ENCODE data around the gene RNF220. TPM values are rescaled to one million over a fixed set of nuclear protein-coding genes. Genes with fewer than 3 reads are reported as not detected.

Gene RNF220
- polyA plus RNA-seq, 1 of the 3 experiments (the other 2 are of a cell fraction) = 83.7 TPM

- ChIA-PET CTCF (interaction anchor here (0.7 to 4.8 kb wide), 7 partner anchors 11 to 373 kb away, joined by 3 to 47 read pairs (median 5); no protein-coding TSS in a partner anchor), POLR2A (no interaction called here)
- H3K27ac ChIP-seq (ENCODE audit: low read depth in 2 of 2, low read length in 1 of 2) = no peak overlapping the region
- DNase-seq = no peak
- H3K79me2 ChIP-seq (ENCODE audit: insufficient read depth) = no peaks in the 10 kb centered on the region
- H4K20me1 ChIP-seq (ENCODE audit: insufficient read depth) = no peaks in the 10 kb centered on the region
- H3K36me3 ChIP-seq (replicated peaks in 1 of 2; ENCODE audit: control insufficient read depth in 1 of 2, insufficient read depth in 2 of 2, low read length in 1 of 2) = no peaks in the 10 kb centered on the region
- no peaks in the 10 kb centered on the region for H3K9me2 ChIP-seq
- no peak overlapping the region for H3K4me3 ChIP-seq (ENCODE audit: low read depth in 2 of 2, low read length in 1 of 2)
- no peaks in the 10 kb centered on the region for H3F3A ChIP-seq (replicated peaks; ENCODE audit: insufficient read depth)
- TF ChIP-seq PBX3 (IDR thresholded peaks at IDR 0.05) = no peak
- H3K27me3 ChIP-seq (ENCODE audit: insufficient read depth) = peaks cover under 1% of the 10 kb centered on the region; the same call in 1 of the 2 replicates
- no peaks in the 10 kb centered on the region for H3K4me1 ChIP-seq (ENCODE audit: control insufficient read depth in 1 of 2, insufficient read depth in 2 of 2, low read depth in 1 of 2, low read length in 1 of 2)
- no peak overlapping the region for H3K4me2 ChIP-seq
- H3K9ac ChIP-seq = no peak overlapping the region
- WGBS (ENCODE audit: low lambda C conversion rate) = 88% methylated on average over 12 of the region's 12 CpGs
- no peak overlapping the region for H2AFZ ChIP-seq (ENCODE audit: low read depth)
- no peaks in the 10 kb centered on the region for H3K9me3 ChIP-seq
Measured at GRCh38 chr1:44592208-44593145, 187.4 kb downstream of the RNF220 start.

GRCh38 chr1:44594353-44594752 lies 189.3 kb downstream of the RNF220 start:
- DNase-seq = no peak
- Histone ChIP-seq H3K27me3 (ENCODE audit: insufficient read depth) (no peaks in the 10 kb centered on the region; the same call in 1 of the 2 replicates), H3K4me2 (no peak overlapping the region), H2AFZ (ENCODE audit: low read depth) (no peak overlapping the region), H3K27ac (ENCODE audit: low read depth in 2 of 2, low read length in 1 of 2) (no peak overlapping the region), H3K9ac (no peak overlapping the region), H3K9me3 (no peaks in the 10 kb centered on the region), H3K4me3 (ENCODE audit: low read depth in 2 of 2, low read length in 1 of 2) (no peak overlapping the region), H4K20me1 (ENCODE audit: insufficient read depth) (no peaks in the 10 kb centered on the region), H3F3A (replicated peaks; ENCODE audit: insufficient read depth) (no peaks in the 10 kb centered on the region), H3K79me2 (ENCODE audit: insufficient read depth) (no peaks in the 10 kb centered on the region), H3K9me2 (no peaks in the 10 kb centered on the region), H3K4me1 (ENCODE audit: control insufficient read depth in 1 of 2, insufficient read depth in 2 of 2, low read depth in 1 of 2, low read length in 1 of 2) (no peaks in the 10 kb centered on the region), H3K36me3 (replicated peaks in 1 of 2; ENCODE audit: control insufficient read depth in 1 of 2, insufficient read depth in 2 of 2, low read length in 1 of 2) (no peaks in the 10 kb centered on the region)
- ChIA-PET POLR2A (no interaction called here), CTCF (interaction anchor here (0.6 to 4.8 kb wide), 59 partner anchors 9 to 588 kb away, joined by 3 to 47 read pairs (median 5); partner anchors contain the start of gene DMAP1)
- 73% methylated on average over 6 of the region's 6 CpGs for WGBS (ENCODE audit: low lambda C conversion rate)
- TF ChIP-seq MAX (IDR thresholded peaks at IDR 0.05; ENCODE audit: low read depth) (no peak), NFIC (IDR thresholded peaks at IDR 0.05; ENCODE audit: borderline replicate concordance) (no peak), CHD2 (IDR thresholded peaks at IDR 0.05; ENCODE audit: low read length, partially characterized antibody) (no peak), GABPA (IDR thresholded peaks at IDR 0.05; ENCODE audit: low read depth) (no peak), NRF1 (IDR thresholded peaks at IDR 0.05; ENCODE audit: low read depth, low read length) (no peak), ELF1 (IDR thresholded peaks at IDR 0.05) (no peak)
- TF ChIP-seq, protein P1, sequence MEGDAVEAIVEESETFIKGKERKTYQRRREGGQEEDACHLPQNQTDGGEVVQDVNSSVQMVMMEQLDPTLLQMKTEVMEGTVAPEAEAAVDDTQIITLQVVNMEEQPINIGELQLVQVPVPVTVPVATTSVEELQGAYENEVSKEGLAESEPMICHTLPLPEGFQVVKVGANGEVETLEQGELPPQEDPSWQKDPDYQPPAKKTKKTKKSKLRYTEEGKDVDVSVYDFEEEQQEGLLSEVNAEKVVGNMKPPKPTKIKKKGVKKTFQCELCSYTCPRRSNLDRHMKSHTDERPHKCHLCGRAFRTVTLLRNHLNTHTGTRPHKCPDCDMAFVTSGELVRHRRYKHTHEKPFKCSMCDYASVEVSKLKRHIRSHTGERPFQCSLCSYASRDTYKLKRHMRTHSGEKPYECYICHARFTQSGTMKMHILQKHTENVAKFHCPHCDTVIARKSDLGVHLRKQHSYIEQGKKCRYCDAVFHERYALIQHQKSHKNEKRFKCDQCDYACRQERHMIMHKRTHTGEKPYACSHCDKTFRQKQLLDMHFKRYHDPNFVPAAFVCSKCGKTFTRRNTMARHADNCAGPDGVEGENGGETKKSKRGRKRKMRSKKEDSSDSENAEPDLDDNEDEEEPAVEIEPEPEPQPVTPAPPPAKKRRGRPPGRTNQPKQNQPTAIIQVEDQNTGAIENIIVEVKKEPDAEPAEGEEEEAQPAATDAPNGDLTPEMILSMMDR (IDR thresholded peaks at IDR 0.05) = no peak

All from SK-N-SH (cell line).